Measurements from ENCODE around the gene SORT1.
"Not testable (repeated sequence)": the region's sequence is repeated elsewhere in the genome, so short reads cannot be mapped to it uniquely, and the experiment has no call there.

DNA sequence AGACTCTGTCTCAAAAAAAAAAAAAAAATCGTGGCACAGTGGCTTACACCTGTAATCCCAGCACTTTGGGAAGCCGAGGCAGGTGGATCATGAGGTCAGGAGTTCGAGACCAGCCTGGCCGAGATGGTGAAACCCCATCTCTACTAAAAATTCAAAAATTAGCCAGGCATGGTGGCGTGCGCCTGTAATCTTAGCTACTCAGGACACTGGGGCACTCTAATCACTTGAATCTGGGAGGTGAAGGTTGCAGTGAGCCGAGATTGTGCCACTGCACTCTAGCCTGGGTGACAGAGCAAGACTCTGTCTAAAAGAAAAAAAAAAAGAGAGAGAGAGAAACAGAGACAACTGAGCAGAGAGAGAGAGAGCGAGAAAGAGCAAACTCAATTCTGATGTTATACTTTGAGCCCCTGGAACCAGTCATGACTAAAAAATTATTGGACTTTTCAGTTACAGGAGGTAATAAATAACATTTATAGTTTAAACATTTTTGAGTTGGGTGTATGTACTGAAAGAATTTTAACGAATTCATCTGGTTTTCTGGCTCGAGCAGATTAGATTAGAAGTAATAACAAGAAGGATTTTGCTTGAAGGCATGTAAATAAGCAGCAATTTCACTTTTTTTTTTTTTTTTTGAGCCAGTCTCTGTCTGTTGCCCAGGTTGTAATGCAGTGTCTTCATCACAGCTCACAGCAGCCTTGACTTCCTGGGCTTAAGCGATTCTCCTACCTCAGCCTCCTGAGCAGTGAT lies 48.4 kb upstream of the SORT1 start:
- not testable (repeated sequence) for TF ChIP-seq POLR2A (IDR thresholded peaks at IDR 0.05); POLR2AphosphoS5 (IDR thresholded peaks at IDR 0.05; ENCODE audit: insufficient read depth in 1 of 2, low read depth in 1 of 2)
- TF ChIP-seq, protein P1, sequence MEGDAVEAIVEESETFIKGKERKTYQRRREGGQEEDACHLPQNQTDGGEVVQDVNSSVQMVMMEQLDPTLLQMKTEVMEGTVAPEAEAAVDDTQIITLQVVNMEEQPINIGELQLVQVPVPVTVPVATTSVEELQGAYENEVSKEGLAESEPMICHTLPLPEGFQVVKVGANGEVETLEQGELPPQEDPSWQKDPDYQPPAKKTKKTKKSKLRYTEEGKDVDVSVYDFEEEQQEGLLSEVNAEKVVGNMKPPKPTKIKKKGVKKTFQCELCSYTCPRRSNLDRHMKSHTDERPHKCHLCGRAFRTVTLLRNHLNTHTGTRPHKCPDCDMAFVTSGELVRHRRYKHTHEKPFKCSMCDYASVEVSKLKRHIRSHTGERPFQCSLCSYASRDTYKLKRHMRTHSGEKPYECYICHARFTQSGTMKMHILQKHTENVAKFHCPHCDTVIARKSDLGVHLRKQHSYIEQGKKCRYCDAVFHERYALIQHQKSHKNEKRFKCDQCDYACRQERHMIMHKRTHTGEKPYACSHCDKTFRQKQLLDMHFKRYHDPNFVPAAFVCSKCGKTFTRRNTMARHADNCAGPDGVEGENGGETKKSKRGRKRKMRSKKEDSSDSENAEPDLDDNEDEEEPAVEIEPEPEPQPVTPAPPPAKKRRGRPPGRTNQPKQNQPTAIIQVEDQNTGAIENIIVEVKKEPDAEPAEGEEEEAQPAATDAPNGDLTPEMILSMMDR (IDR thresholded peaks at IDR 0.05): not testable (repeated sequence)
